ENCODE measurements around the gene TUBA8. TPM values are rescaled to one million over a fixed set of nuclear protein-coding genes. Genes with fewer than 3 reads are reported as not detected.

The TUBA8 gene
- total and polyA plus RNA-seq, 9 donors: 0.92 to 4.2 (median 1.9) TPM; not detected in 1

DNA sequence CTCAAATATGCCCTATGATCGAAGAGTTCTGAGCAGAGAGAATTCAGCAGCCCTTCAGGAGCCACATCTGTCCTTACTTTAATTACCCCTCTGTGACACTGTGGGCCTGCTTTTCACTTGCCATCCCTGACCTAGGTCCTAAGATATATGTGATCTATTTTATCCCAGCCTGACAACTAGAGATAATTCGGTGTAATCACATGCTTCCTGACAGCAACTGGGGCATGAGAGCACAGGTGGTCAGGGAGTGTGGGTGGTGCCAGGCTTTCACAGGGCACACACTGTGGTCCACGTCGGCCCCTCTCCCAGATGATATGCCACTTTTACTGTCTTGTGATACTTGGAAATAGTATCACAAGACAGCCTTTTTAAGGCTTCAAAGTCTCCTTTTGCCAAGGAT lies 3.9 kb downstream of the TUBA8 start:
- TF ChIP-seq, protein P1, sequence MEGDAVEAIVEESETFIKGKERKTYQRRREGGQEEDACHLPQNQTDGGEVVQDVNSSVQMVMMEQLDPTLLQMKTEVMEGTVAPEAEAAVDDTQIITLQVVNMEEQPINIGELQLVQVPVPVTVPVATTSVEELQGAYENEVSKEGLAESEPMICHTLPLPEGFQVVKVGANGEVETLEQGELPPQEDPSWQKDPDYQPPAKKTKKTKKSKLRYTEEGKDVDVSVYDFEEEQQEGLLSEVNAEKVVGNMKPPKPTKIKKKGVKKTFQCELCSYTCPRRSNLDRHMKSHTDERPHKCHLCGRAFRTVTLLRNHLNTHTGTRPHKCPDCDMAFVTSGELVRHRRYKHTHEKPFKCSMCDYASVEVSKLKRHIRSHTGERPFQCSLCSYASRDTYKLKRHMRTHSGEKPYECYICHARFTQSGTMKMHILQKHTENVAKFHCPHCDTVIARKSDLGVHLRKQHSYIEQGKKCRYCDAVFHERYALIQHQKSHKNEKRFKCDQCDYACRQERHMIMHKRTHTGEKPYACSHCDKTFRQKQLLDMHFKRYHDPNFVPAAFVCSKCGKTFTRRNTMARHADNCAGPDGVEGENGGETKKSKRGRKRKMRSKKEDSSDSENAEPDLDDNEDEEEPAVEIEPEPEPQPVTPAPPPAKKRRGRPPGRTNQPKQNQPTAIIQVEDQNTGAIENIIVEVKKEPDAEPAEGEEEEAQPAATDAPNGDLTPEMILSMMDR (IDR thresholded peaks at IDR 0.05): no peak
- TF ChIP-seq EP300 (IDR thresholded peaks at IDR 0.05) (no peak), POLR2A (IDR thresholded peaks at IDR 0.05) (no peak)
- no peak for DNase-seq
- Histone ChIP-seq H3K9me3 (no peaks in the 10 kb centered on the region), H3K36me3 (no peaks in the 10 kb centered on the region), H3K27me3 (no peaks in the 10 kb centered on the region), H3K4me3 (no peak overlapping the region), H3K4me1 (ENCODE audit: insufficient read depth) (peaks cover 14% of the 10 kb centered on the region), H3K27ac (no peak overlapping the region)
- intact Hi-C loops (cut with DNase I): no loop called here
- 43 to 44% (median 43%) methylated on average over 4 of the region's 4 CpGs for WGBS, 3 donors

DNA sequence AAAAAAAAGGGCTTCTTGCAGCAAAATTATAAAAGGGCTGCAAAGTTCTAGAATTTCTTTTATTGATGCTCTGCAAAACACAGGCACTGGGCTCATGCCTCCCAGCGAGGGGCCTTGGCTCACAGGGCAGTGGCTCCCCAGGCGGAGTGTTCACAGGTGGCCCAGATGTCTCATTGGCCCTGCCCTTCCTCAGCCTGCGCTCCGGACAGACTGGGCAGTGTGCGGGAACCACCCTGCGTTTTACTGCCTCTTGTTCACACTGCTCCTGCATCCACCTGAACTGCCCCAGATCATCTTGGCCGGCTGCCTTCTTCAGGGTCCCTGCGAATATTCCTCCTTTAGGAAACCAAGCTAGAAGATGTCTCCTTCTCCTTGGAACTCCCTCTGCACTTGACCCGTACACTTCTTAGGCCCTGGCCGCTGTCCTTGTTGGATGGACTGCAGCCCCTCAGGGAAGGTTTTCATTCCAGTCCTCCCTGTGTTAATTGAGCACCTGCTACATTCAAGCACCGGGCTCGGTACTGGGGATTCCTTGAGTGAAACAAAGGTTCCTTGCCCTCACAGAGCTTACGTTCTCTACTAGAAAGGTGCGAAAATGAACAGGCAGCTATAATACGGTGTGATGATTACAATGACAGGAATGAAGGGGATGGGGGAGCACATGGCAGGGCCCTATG lies 4.5 kb downstream of the TUBA8 start:
- Histone ChIP-seq H3K27ac (no peak overlapping the region), H3K9me3 (no peaks in the 10 kb centered on the region), H3K4me1 (ENCODE audit: insufficient read depth) (peaks cover 10% of the 10 kb centered on the region), H3K27me3 (no peaks in the 10 kb centered on the region), H3K36me3 (no peaks in the 10 kb centered on the region), H3K4me3 (no peak overlapping the region)
- 91 to 96% (median 93%) methylated on average over 15 of the region's 15 CpGs for WGBS, 3 donors
- DNase-seq: no peak
- no peak for TF ChIP-seq POLR2A (IDR thresholded peaks at IDR 0.05)
- TF ChIP-seq, protein P1 (IDR thresholded peaks at IDR 0.05): no peak
- TF ChIP-seq EP300 (IDR thresholded peaks at IDR 0.05): no peak
- intact Hi-C loops (cut with DNase I): no loop called here

DNA sequence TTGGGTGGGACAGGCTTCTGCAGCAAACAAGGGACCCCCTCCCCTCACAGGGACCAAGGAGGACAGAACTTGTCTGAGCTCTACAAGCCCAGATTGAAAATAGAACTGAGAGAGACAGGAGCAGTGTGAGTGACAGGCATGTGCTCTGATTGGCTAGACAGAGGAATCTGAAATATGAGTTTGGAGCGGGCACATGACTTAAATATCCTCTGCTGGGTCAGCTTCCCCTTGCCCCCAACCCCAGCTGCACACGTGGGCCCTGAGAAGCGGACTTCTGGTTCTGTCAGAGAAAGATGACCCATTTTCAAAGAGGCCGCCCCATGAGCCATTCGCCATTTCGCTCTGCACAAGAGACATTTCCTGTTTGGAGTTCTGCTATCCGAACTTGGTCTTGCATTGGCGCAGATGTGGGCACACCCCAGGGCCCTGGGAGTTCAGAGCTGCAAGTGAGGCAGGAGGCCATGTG lies 5.3 kb downstream of the TUBA8 start:
- no peaks in the 10 kb centered on the region for H3K36me3 ChIP-seq
- no peaks in the 10 kb centered on the region for H3K27me3 ChIP-seq
- no peak overlapping the region for H3K27ac ChIP-seq
- no peak overlapping the region for H3K4me3 ChIP-seq
- H3K9me3 ChIP-seq: no peaks in the 10 kb centered on the region
- peaks cover 3% of the 10 kb centered on the region for H3K4me1 ChIP-seq (ENCODE audit: insufficient read depth)
- intact Hi-C loops (cut with DNase I): no loop called here
- WGBS, 3 donors: 82 to 92% (median 89%) methylated on average over 8 of the region's 8 CpGs
- DNase-seq: no peak
- TF ChIP-seq EP300 (IDR thresholded peaks at IDR 0.05): no peak
- no peak for TF ChIP-seq POLR2A (IDR thresholded peaks at IDR 0.05)
- TF ChIP-seq, protein P1 (IDR thresholded peaks at IDR 0.05): no peak

DNA sequence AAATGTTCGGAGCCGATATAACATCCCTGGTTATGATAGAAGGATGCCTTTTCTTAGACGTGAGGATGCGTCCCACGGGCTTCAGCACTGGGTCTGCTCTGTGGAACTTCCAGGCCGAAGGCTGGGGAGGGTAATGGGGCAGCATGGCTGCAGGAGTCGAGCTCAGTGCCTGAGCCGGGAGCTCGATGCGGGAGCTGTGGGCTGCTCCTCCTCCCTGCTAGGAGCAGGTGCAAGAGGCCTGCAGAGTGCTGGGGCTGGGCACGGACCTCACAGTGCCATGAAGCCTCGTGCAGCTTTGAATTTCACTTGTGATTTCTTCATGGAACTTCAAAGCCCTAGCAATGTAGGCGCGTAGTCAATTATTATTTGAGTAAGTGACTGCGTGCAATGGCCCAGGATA lies 6.0 kb downstream of the TUBA8 start:
- Histone ChIP-seq H3K27me3 (no peaks in the 10 kb centered on the region), H3K36me3 (no peaks in the 10 kb centered on the region), H3K27ac (no peak overlapping the region), H3K4me1 (ENCODE audit: insufficient read depth) (no peaks in the 10 kb centered on the region), H3K4me3 (no peak overlapping the region), H3K9me3 (no peaks in the 10 kb centered on the region)
- intact Hi-C loops (cut with DNase I): no loop called here
- 88 to 93% (median 91%) methylated on average over 15 of the region's 15 CpGs for WGBS, 3 donors
- DNase-seq: no peak
- TF ChIP-seq EP300 (IDR thresholded peaks at IDR 0.05) (no peak), POLR2A (IDR thresholded peaks at IDR 0.05) (no peak)
- TF ChIP-seq, protein P1 (IDR thresholded peaks at IDR 0.05): no peak

All from ovary (tissue), 9 donors.